SU-DHL-6 (cell line): Measurements from ENCODE around the gene NELL1.

Experiments used
- EZH2phosphoT487 ChIP-seq: fragments of 200-600 bp; sonication (generic), shearing (Covaris generic); conservative IDR thresholded peaks from 2 replicates; pipeline ENCODE4 v1.6.1; 2018; ENCODE audit warnings: mild to moderate bottlenecking, antibody characterized with exemption, low read length, moderate library complexity, mixed read lengths
- TF ChIP-seq, protein P1 (sequence below): fragments of 200-600 bp; sonication (generic); IDR thresholded peaks from one replicate; pipeline ENCODE4 v1.5.1; 2017; ENCODE audit warnings: antibody characterized with exemption, mild to moderate bottlenecking, low read length, moderate library complexity; ENCODE audit not compliant: insufficient read depth, poor library complexity, severe bottlenecking

DNA sequence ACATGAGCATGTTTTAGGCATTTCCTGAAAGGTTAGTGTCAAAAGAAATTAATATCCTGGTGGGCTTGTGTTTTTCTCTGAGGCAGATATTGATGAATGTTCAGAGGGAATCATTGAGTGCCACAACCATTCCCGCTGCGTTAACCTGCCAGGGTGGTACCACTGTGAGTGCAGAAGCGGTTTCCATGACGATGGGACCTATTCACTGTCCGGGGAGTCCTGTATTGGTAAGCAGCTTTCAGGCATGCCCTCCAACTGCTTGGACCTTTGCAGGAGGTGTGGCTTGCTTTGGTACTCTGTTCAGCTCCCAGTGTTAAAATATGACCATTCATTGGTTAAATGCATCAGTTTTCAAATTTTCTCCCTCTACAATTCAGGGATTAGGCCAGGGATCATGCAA, 864.9 kb downstream of the NELL1 start:
- TF ChIP-seq, protein P1, sequence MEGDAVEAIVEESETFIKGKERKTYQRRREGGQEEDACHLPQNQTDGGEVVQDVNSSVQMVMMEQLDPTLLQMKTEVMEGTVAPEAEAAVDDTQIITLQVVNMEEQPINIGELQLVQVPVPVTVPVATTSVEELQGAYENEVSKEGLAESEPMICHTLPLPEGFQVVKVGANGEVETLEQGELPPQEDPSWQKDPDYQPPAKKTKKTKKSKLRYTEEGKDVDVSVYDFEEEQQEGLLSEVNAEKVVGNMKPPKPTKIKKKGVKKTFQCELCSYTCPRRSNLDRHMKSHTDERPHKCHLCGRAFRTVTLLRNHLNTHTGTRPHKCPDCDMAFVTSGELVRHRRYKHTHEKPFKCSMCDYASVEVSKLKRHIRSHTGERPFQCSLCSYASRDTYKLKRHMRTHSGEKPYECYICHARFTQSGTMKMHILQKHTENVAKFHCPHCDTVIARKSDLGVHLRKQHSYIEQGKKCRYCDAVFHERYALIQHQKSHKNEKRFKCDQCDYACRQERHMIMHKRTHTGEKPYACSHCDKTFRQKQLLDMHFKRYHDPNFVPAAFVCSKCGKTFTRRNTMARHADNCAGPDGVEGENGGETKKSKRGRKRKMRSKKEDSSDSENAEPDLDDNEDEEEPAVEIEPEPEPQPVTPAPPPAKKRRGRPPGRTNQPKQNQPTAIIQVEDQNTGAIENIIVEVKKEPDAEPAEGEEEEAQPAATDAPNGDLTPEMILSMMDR = no peak
- no peak for TF ChIP-seq EZH2phosphoT487
